GM18907 (cell line): ENCODE measurements around the gene INTS6L.

Experiments used
- ATAC-seq: cut with Tn5 transposase; IDR thresholded peaks from one replicate; pipeline ENCODE4 v1.9.1; 2021; ENCODE audit warnings: mild to moderate bottlenecking, moderate library complexity; ENCODE audit not compliant: unreplicated experiment

INTS6L gene

GRCh38 chrX:135595543-135595942, 75.1 kb downstream of the INTS6L start:
- no peak for ATAC-seq

- ATAC-seq = no peak
Measured at GRCh38 chrX:135596495-135596894, 76.0 kb downstream of the INTS6L start.

- ATAC-seq = no peak
Measured at GRCh38 chrX:135605906-135606305, 85.4 kb downstream of the INTS6L start.

GRCh38 chrX:135624408-135625204, 104.1 kb downstream of the INTS6L start:
- ATAC-seq = peak; percentile 53

- ATAC-seq = no peak
Measured at GRCh38 chrX:135625995-135626394, 105.5 kb downstream of the INTS6L start.

GRCh38 chrX:135629342-135629741, 108.9 kb downstream of the INTS6L start:
- ATAC-seq = no peak
